Ascending aorta (tissue), 2 donors: Measurements from ENCODE around the gene PACS2. TPM values are rescaled to one million over a fixed set of nuclear protein-coding genes. Genes with fewer than 3 reads are reported as not detected.

Experiments used
- DNase-seq, 2 donors: peaks; one replicate each; pipeline ENCODE4 v3.0.0-alpha.2; 2019; ENCODE audit warnings: low spot score in 2 of 2
- H3K27ac ChIP-seq, 2 donors: fragments of 200-600 bp; sonication (generic); one replicate each; pipeline ENCODE4 v1.5.1; 2016 to 2017; ENCODE audit warnings: mild to moderate bottlenecking in 1 of 2
- H3K27me3 ChIP-seq: fragments of 200-600 bp; sonication (generic); one replicate; pipeline ENCODE4 v1.5.1; 2017
- H3K36me3 ChIP-seq, 2 donors: fragments of 200-600 bp; sonication (generic); one replicate each; pipeline ENCODE4 v1.5.1; 2016
- H3K4me1 ChIP-seq, 2 donors: fragments of 200-600 bp; sonication (generic); one replicate each; pipeline ENCODE4 v1.5.1; 2016 to 2017; ENCODE audit warnings: mild to moderate bottlenecking in 1 of 2
- H3K4me3 ChIP-seq, 2 donors: fragments of 200-600 bp; sonication (generic); one replicate each; pipeline ENCODE4 v1.5.1; 2016 to 2017; ENCODE audit warnings: mild to moderate bottlenecking in 1 of 2
- H3K9me3 ChIP-seq, 2 donors: fragments of 200-600 bp; sonication (generic); one replicate each; pipeline ENCODE4 v1.5.1; 2016
- CTCF ChIP-seq, 3 experiments: fragments of 200-600 bp in 2 of 3; fragments of 450-650 bp in 1 of 3; sonication (generic) in 2 of 3; IDR thresholded peaks; one replicate each; pipeline ENCODE4 v1.5.1; 2016 to 2019; ENCODE audit warnings: antibody characterized with exemption in 3 of 3, mild to moderate bottlenecking in 1 of 3, moderate library complexity in 1 of 3
- intact Hi-C: fragments of 100-400 bp; cut with DNase I; formaldehyde crosslinking; loops from one replicate; pipeline ENCODE4 v1.15.1; 2023
- total RNA-seq: library from RNA; depleted of rRNA; stranded (reverse); fragments of >200 nt; gene quantifications from one replicate; pipeline ENCODE4 v1.1.0, GENCODE V29; 2016

PACS2 gene
- total RNA-seq, 1 donor from 2014 or later, result 153 TPM

- Histone ChIP-seq H3K4me1 (peaks cover 4 to 15% of the 10 kb centered on the region in 2 donors), H3K27me3 (no peaks in the 10 kb centered on the region), H3K4me3 (peak overlapping the region; percentile 84 to 88), H3K27ac (peak overlapping the region; percentile 8 to 68), H3K36me3 (no peaks in the 10 kb centered on the region), H3K9me3 (no peaks in the 10 kb centered on the region)
- no peak for TF ChIP-seq CTCF (IDR thresholded peaks at IDR 0.05)
- intact Hi-C loops, result loop anchor here (10.0 kb wide), 1 partner anchor 70 kb away; the partner anchor contains the start of gene BTBD6
- DNase-seq, result peak in 1 of 2 donors; percentile 77
Observed at GRCh38 chr14:105315211-105315721, 718 bp downstream of the PACS2 start.

- peak overlapping the region in 1 of 2 donors; percentile 68 for H3K27ac ChIP-seq
- intact Hi-C loops, result loop anchor here (10.0 kb wide), 1 partner anchor 71 kb away; the partner anchor contains the start of gene BTBD6
- DNase-seq, result no peak
Observed at GRCh38 chr14:105315941-105316576, 1.5 kb downstream of the PACS2 start.

GRCh38 chr14:105316577-105316941 lies 2.0 kb downstream of the PACS2 start:
- Histone ChIP-seq H3K27ac (peak overlapping the region in 1 of 2 donors; percentile 68), H3K36me3 (no peaks in the 10 kb centered on the region), H3K4me3 (peak overlapping the region in 1 of 2 donors; percentile 88), H3K27me3 (no peaks in the 10 kb centered on the region), H3K4me1 (peaks cover 4 to 15% of the 10 kb centered on the region in 2 donors), H3K9me3 (no peaks in the 10 kb centered on the region)
- no peak for TF ChIP-seq CTCF (IDR thresholded peaks at IDR 0.05)
- intact Hi-C loops, result loop anchor here (10.0 kb wide), 1 partner anchor 72 kb away; the partner anchor contains the start of gene BTBD6
- DNase-seq, result no peak

More at GRCh38 chr14:105315941-105316576, 1.5 kb downstream of the PACS2 start:
- no peaks in the 10 kb centered on the region for H3K27me3 ChIP-seq
- peak overlapping the region; percentile 84 to 88 for H3K4me3 ChIP-seq
- no peak for TF ChIP-seq CTCF (IDR thresholded peaks at IDR 0.05)
- no peaks in the 10 kb centered on the region for H3K36me3 ChIP-seq
- H3K9me3 ChIP-seq, result no peaks in the 10 kb centered on the region
- H3K4me1 ChIP-seq, result peaks cover 4 to 15% of the 10 kb centered on the region in 2 donors

- Histone ChIP-seq H3K27ac (peak overlapping the region in 1 of 2 donors; percentile 22), H3K36me3 (no peaks in the 10 kb centered on the region), H3K4me1 (peaks cover 4 to 15% of the 10 kb centered on the region in 2 donors), H3K9me3 (no peaks in the 10 kb centered on the region), H3K27me3 (no peaks in the 10 kb centered on the region), H3K4me3 (no peak overlapping the region)
- no peak for DNase-seq
- no peak for TF ChIP-seq CTCF (IDR thresholded peaks at IDR 0.05)
- intact Hi-C loops, result loop anchor here (10.0 kb wide), 1 partner anchor 72 kb away; the partner anchor contains the start of gene BTBD6
Observed at GRCh38 chr14:105316968-105317510, 2.5 kb downstream of the PACS2 start.

GRCh38 chr14:105317546-105317945 lies 3.0 kb downstream of the PACS2 start:
- Histone ChIP-seq H3K9me3 (no peaks in the 10 kb centered on the region), H3K36me3 (no peaks in the 10 kb centered on the region), H3K27me3 (no peaks in the 10 kb centered on the region), H3K27ac (peak overlapping the region in 1 of 2 donors; percentile 22), H3K4me1 (peaks cover 4 to 15% of the 10 kb centered on the region in 2 donors), H3K4me3 (no peak overlapping the region)
- no peak for DNase-seq
- no peak for TF ChIP-seq CTCF (IDR thresholded peaks at IDR 0.05)
- intact Hi-C loops, result loop anchor here (10.0 kb wide), 1 partner anchor 73 kb away; the partner anchor contains the start of gene BTBD6
